ENCODE results near the gene FDXR. TPM values are rescaled to one million over a fixed set of nuclear protein-coding genes. Genes with fewer than 3 reads are reported as not detected.
A peak's percentile ranks its signal among the peaks of the same experiment; 100 is the strongest.

Gene FDXR
- total and polyA plus RNA-seq, 2 of the 8 experiments (the other 6 are each of a cell fraction or from before 2014, with no cell fraction given), result 24.2 to 31.4 TPM

GRCh38 chr17:74882517-74883240, 9.9 kb upstream of the FDXR start:
- Histone ChIP-seq H3K18ac (ENCODE audit: extremely low read depth, low read length) (no peak overlapping the region; the same call in 1 of the 2 replicates), H2BK120ac (replicated peaks; ENCODE audit: low read depth, low read length) (no peak overlapping the region), H2AK5ac (ENCODE audit: low read depth, low read length) (peak overlapping the region; percentile 91), H3K9me3 (ENCODE audit: insufficient read depth in 2 of 2, low read depth in 1 of 2, low read length in 1 of 2) (no peaks in the 10 kb centered on the region), H3K56ac (replicated peaks; ENCODE audit: insufficient read length, low read depth, low read length) (no peak overlapping the region), H3K4me2 (ENCODE audit: insufficient read depth in 1 of 2, low read depth in 2 of 2, low read length in 2 of 2) (no peak overlapping the region), H3K4me1 (replicated peaks in 1 of 4; ENCODE audit: control insufficient read depth in 3 of 4, insufficient read depth in 4 of 4, low read length in 3 of 4) (peaks cover 3 to 8% (median 5%) of the 10 kb centered on the region in 4 experiments; a peak in 6 of 7 replicates), H3K4ac (replicated peaks; ENCODE audit: insufficient read length, low read depth, low read length) (no peak overlapping the region), H4K8ac (ENCODE audit: extremely low read depth, insufficient read depth, low read length) (peak overlapping the region; percentile 45), H3K14ac (ENCODE audit: insufficient read length) (no peak overlapping the region), H4K20me1 (replicated peaks in 1 of 2; ENCODE audit: control insufficient read depth in 1 of 2, insufficient read depth in 2 of 2, low read length in 2 of 2) (no peaks in the 10 kb centered on the region), H2BK20ac (ENCODE audit: low read length) (peak overlapping the region; percentile 72; the same call in 1 of the 2 replicates), H4K91ac (replicated peaks; ENCODE audit: insufficient read length, low read length) (peak overlapping the region; percentile 22), H3K27me3 (replicated peaks in 1 of 4; ENCODE audit: control insufficient read depth in 3 of 4, extremely low read depth in 1 of 4, insufficient read depth in 3 of 4, low read length in 3 of 4) (peaks cover 0 to 2% (median 0%) of the 10 kb centered on the region in 4 experiments; a peak in 2 of 7 replicates), H3K23me2 (ENCODE audit: low read depth, low read length) (no peaks in the 10 kb centered on the region), H2AFZ (ENCODE audit: low read length) (no peak overlapping the region), H3K4me3 (ENCODE audit: extremely low read depth in 1 of 4, insufficient read depth in 2 of 4, low read depth in 3 of 4, low read length in 4 of 4) (no peak overlapping the region), H3K36me3 (ENCODE audit: control insufficient read depth in 2 of 4, insufficient read depth in 4 of 4, low read length in 3 of 4) (no peaks in the 10 kb centered on the region), H4K5ac (ENCODE audit: insufficient read length, low read depth, low read length) (no peak overlapping the region), H3K27ac (ENCODE audit: low read depth, low read length) (no peak overlapping the region), H2BK5ac (ENCODE audit: low read depth, low read length) (peak overlapping the region; percentile 52; the same call in 1 of the 2 replicates), H2BK15ac (ENCODE audit: low read length) (peak overlapping the region; percentile 95), H3K79me2 (ENCODE audit: control insufficient read depth in 1 of 2, insufficient read depth in 2 of 2, low read length in 2 of 2) (no peaks in the 10 kb centered on the region), H2BK12ac (ENCODE audit: low read depth, low read length) (peak overlapping the region; percentile 80; the same call in 1 of the 2 replicates), H3K23ac (ENCODE audit: insufficient read length) (no peak overlapping the region), H3K9ac (replicated peaks in 1 of 4; ENCODE audit: extremely low read depth in 1 of 4, low read depth in 3 of 4, low read length in 3 of 4) (no peak overlapping the region), H3K79me1 (ENCODE audit: low read depth, low read length) (no peaks in the 10 kb centered on the region)
- FAIRE-seq, result no peak
- ChIA-PET CTCF (ENCODE audit: partially characterized antibody) (interaction anchor here (1.0 to 81.0 kb wide), 5 partner anchors 12 to 75 kb away, joined by 3 to 2981 read pairs (median 13); partner anchors contain the start of genes GRIN2C and NAT9), POLR2A (ENCODE audit: partially characterized antibody) (interaction anchor here (1.5 to 2.3 kb wide), 2 partner anchors 9 to 11 kb away, joined by 3 to 12 read pairs; partner anchors contain the start of genes FADS6 and FDXR)
- no peak for TF ChIP-seq SAP30 (IDR thresholded peaks at IDR 0.05; ENCODE audit: insufficient read depth, insufficient replicate concordance, low read length)
- 82% methylated on average over 20 of the region's 20 CpGs; no CpG with 5 or more reads in 1 of the 2 experiments for WGBS, 2 experiments (ENCODE audit: extremely low coverage in 1 of 2, insufficient coverage in 1 of 2, insufficient read length in 1 of 2, insufficient replicate concordance in 2 of 2, low coverage in 1 of 2, low lambda C conversion rate in 2 of 2, missing lambda C conversion rate in 1 of 2)
- no peak for DNase-seq (ENCODE audit: low read depth in 1 of 2, low spot score in 2 of 2)

All from H1 (cell line).